PFSK-1 (cell line): ENCODE data around the gene ARHGAP6.

Source experiments
- FOXP2 ChIP-seq: optimal IDR thresholded peaks from 2 replicates; pipeline ENCODE3; 2011; ENCODE audit warnings: borderline replicate concordance, control low read depth, inconsistent platforms; ENCODE audit not compliant: insufficient read depth; ENCODE audit errors: extremely low read length, extremely low read depth
- POLR2AphosphoS5 ChIP-seq: IDR thresholded peaks from 2 replicates; pipeline ENCODE4 v1.6.1; 2012; ENCODE audit warnings: low read depth, mild to moderate bottlenecking, control low read depth, low read length, moderate library complexity
- SIN3A ChIP-seq: IDR thresholded peaks from 2 replicates; pipeline ENCODE4 v1.6.1; 2012; ENCODE audit warnings: mild to moderate bottlenecking, low read length, moderate library complexity, borderline replicate concordance; ENCODE audit not compliant: insufficient read depth
- TAF1 ChIP-seq: IDR thresholded peaks from 2 replicates; pipeline ENCODE4 v1.6.1; 2012; ENCODE audit warnings: low read length, control low read depth, borderline replicate concordance; ENCODE audit not compliant: insufficient read depth
- TF ChIP-seq, protein P1 (sequence below), 2 experiments: IDR thresholded peaks; 2 replicates each; pipeline versions ENCODE4 v1.6.1 to v1.8.0; 2011 to 2012; ENCODE audit warnings: low read depth in 2 of 2, low read length in 2 of 2, control low read depth in 1 of 2, inconsistent platforms in 1 of 2, mild to moderate bottlenecking in 1 of 2, moderate library complexity in 1 of 2; ENCODE audit not compliant: insufficient read depth in 1 of 2

DNA sequence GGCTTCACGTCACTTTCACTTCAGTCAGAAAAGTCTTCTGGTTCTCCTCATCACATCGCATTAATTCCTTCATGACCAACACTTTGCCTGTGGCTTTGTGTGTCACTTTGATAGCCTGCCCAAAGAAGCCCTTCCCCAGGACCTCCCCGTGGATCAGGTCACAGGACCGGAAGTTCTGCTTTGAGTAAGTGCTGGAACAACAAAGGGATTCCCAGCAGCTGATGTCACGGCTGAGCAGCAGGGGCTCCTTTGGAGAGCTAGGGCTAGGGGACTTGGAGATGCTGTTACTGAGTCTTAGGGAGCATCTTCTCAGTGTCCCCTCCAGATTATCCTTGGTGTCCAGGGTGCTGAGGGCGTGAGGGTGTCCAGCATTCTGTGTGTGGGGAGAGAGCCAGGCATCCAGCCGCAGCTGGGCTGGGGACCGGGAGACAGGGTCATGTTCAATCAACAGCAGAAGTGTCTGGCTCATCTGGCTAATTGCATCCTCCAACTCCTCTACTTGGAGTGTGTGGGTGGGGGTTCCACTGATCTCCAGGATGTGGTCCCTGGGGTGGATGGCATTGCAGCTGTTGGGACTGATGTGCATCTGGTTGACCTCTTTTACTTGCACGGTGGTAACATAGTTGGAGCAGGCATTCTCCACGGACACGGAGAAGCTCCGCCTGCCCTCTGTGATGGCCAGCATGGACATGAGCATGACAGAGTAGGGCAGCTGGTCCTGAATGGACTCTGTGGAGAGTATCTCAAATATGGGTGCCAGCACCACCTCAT is 39.2 kb upstream of the ARHGAP6 start:
- TF ChIP-seq, protein P1, sequence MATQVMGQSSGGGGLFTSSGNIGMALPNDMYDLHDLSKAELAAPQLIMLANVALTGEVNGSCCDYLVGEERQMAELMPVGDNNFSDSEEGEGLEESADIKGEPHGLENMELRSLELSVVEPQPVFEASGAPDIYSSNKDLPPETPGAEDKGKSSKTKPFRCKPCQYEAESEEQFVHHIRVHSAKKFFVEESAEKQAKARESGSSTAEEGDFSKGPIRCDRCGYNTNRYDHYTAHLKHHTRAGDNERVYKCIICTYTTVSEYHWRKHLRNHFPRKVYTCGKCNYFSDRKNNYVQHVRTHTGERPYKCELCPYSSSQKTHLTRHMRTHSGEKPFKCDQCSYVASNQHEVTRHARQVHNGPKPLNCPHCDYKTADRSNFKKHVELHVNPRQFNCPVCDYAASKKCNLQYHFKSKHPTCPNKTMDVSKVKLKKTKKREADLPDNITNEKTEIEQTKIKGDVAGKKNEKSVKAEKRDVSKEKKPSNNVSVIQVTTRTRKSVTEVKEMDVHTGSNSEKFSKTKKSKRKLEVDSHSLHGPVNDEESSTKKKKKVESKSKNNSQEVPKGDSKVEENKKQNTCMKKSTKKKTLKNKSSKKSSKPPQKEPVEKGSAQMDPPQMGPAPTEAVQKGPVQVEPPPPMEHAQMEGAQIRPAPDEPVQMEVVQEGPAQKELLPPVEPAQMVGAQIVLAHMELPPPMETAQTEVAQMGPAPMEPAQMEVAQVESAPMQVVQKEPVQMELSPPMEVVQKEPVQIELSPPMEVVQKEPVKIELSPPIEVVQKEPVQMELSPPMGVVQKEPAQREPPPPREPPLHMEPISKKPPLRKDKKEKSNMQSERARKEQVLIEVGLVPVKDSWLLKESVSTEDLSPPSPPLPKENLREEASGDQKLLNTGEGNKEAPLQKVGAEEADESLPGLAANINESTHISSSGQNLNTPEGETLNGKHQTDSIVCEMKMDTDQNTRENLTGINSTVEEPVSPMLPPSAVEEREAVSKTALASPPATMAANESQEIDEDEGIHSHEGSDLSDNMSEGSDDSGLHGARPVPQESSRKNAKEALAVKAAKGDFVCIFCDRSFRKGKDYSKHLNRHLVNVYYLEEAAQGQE (IDR thresholded peaks at IDR 0.05; ENCODE audit: insufficient read depth in 1 of 2, low read depth in 2 of 2, low read length in 2 of 2): no peak
- TF ChIP-seq POLR2AphosphoS5: no peak
- no peak for TF ChIP-seq TAF1
- TF ChIP-seq SIN3A: no peak
- no peak for TF ChIP-seq FOXP2
